HEK293 (cell line): ENCODE data around the gene IMMT.

ENCODE experiments used
- MYNN ChIP-seq: fragments of 450-650 bp; formaldehyde crosslinking; IDR thresholded peaks from 2 replicates; pipeline ENCODE4 v1.5.1; 2016; ENCODE audit warnings: missing biosample characterization, missing genetic modification characterization, borderline replicate concordance
- ZNF155 ChIP-seq: fragments of 450-650 bp; formaldehyde crosslinking; IDR thresholded peaks from 2 replicates; pipeline ENCODE4 v1.5.1; 2016; ENCODE audit warnings: missing biosample characterization, missing genetic modification characterization
- ZNF48 ChIP-seq: fragments of 450-650 bp; formaldehyde crosslinking; IDR thresholded peaks from 2 replicates; pipeline ENCODE4 v1.5.1; 2016; ENCODE audit warnings: missing biosample characterization, missing genetic modification characterization
- TF ChIP-seq, protein P1 (sequence below): fragments of 450-650 bp; formaldehyde crosslinking; IDR thresholded peaks from 2 replicates; pipeline ENCODE4 v1.5.1; 2016; ENCODE audit warnings: missing biosample characterization, missing genetic modification characterization
- TF ChIP-seq, protein P2 (sequence below): fragments of 450-650 bp; formaldehyde crosslinking; IDR thresholded peaks from 2 replicates; pipeline ENCODE4 v1.5.1; 2016; ENCODE audit warnings: missing biosample characterization, missing genetic modification characterization, borderline replicate concordance
- TF ChIP-seq, protein P3 (sequence below): fragments of 450-650 bp; formaldehyde crosslinking; IDR thresholded peaks from 2 replicates; pipeline ENCODE4 v1.5.1; 2016; ENCODE audit warnings: missing biosample characterization, missing genetic modification characterization
- TF ChIP-seq, protein P4 (sequence below): fragments of 450-650 bp; formaldehyde crosslinking; IDR thresholded peaks from 2 replicates; pipeline ENCODE4 v1.5.1; 2017; ENCODE audit warnings: missing biosample characterization, missing genetic modification characterization

DNA sequence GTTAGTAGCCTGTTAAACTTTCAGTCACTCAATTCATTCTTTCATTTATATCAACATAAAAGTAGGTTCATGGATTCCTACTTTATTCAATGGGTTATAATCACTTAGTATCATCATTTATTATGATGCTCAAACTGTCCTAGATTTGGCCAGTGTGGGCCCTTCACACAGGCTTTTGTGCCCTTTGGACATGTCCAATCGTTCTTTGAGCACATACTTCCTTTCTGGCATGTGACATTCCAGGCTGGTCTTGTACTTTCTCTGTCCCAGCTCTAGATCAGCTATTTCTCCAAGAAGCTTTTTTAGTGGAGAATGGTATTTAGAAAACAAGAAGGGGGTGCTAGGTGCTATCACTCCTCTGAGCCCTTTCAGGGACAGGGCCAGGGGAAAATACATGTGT, 101.0 kb downstream of the IMMT start:
- TF ChIP-seq, protein P1, sequence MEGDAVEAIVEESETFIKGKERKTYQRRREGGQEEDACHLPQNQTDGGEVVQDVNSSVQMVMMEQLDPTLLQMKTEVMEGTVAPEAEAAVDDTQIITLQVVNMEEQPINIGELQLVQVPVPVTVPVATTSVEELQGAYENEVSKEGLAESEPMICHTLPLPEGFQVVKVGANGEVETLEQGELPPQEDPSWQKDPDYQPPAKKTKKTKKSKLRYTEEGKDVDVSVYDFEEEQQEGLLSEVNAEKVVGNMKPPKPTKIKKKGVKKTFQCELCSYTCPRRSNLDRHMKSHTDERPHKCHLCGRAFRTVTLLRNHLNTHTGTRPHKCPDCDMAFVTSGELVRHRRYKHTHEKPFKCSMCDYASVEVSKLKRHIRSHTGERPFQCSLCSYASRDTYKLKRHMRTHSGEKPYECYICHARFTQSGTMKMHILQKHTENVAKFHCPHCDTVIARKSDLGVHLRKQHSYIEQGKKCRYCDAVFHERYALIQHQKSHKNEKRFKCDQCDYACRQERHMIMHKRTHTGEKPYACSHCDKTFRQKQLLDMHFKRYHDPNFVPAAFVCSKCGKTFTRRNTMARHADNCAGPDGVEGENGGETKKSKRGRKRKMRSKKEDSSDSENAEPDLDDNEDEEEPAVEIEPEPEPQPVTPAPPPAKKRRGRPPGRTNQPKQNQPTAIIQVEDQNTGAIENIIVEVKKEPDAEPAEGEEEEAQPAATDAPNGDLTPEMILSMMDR (tag by site-specific recombination), result no peak
- TF ChIP-seq, protein P2, sequence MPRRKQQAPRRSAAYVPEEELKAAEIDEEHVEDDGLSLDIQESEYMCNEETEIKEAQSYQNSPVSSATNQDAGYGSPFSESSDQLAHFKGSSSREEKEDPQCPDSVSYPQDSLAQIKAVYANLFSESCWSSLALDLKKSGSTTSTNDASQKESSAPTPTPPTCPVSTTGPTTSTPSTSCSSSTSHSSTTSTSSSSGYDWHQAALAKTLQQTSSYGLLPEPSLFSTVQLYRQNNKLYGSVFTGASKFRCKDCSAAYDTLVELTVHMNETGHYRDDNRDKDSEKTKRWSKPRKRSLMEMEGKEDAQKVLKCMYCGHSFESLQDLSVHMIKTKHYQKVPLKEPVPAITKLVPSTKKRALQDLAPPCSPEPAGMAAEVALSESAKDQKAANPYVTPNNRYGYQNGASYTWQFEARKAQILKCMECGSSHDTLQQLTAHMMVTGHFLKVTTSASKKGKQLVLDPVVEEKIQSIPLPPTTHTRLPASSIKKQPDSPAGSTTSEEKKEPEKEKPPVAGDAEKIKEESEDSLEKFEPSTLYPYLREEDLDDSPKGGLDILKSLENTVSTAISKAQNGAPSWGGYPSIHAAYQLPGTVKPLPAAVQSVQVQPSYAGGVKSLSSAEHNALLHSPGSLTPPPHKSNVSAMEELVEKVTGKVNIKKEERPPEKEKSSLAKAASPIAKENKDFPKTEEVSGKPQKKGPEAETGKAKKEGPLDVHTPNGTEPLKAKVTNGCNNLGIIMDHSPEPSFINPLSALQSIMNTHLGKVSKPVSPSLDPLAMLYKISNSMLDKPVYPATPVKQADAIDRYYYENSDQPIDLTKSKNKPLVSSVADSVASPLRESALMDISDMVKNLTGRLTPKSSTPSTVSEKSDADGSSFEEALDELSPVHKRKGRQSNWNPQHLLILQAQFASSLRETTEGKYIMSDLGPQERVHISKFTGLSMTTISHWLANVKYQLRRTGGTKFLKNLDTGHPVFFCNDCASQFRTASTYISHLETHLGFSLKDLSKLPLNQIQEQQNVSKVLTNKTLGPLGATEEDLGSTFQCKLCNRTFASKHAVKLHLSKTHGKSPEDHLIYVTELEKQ (tag by site-specific recombination), result no peak
- TF ChIP-seq ZNF155 (tag by site-specific recombination), result no peak
- TF ChIP-seq, protein P3, sequence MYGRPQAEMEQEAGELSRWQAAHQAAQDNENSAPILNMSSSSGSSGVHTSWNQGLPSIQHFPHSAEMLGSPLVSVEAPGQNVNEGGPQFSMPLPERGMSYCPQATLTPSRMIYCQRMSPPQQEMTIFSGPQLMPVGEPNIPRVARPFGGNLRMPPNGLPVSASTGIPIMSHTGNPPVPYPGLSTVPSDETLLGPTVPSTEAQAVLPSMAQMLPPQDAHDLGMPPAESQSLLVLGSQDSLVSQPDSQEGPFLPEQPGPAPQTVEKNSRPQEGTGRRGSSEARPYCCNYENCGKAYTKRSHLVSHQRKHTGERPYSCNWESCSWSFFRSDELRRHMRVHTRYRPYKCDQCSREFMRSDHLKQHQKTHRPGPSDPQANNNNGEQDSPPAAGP (tag by site-specific recombination), result no peak
- no peak for TF ChIP-seq ZNF48 (tag by site-specific recombination)
- TF ChIP-seq, protein P4, sequence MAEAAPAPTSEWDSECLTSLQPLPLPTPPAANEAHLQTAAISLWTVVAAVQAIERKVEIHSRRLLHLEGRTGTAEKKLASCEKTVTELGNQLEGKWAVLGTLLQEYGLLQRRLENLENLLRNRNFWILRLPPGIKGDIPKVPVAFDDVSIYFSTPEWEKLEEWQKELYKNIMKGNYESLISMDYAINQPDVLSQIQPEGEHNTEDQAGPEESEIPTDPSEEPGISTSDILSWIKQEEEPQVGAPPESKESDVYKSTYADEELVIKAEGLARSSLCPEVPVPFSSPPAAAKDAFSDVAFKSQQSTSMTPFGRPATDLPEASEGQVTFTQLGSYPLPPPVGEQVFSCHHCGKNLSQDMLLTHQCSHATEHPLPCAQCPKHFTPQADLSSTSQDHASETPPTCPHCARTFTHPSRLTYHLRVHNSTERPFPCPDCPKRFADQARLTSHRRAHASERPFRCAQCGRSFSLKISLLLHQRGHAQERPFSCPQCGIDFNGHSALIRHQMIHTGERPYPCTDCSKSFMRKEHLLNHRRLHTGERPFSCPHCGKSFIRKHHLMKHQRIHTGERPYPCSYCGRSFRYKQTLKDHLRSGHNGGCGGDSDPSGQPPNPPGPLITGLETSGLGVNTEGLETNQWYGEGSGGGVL (tag by site-specific recombination), result no peak
- no peak for TF ChIP-seq MYNN (tag by site-specific recombination)
